Activated CD8-positive, alpha-beta memory T cell treated with anti-CD3 and anti-CD28 coated beads, Interleukin-2, amount 50 U/mL, for 24 hours (primary cell): ENCODE data around the gene TNFRSF21.
"Not testable (repeated sequence)": the region's sequence is repeated elsewhere in the genome, so short reads cannot be mapped to it uniquely, and the experiment has no call there.

ENCODE experiments used
- DNase-seq: peaks from one replicate; pipeline ENCODE4 v3.0.0-alpha.2; 2020; ENCODE audit errors: extremely low read depth

Gene TNFRSF21

DNA sequence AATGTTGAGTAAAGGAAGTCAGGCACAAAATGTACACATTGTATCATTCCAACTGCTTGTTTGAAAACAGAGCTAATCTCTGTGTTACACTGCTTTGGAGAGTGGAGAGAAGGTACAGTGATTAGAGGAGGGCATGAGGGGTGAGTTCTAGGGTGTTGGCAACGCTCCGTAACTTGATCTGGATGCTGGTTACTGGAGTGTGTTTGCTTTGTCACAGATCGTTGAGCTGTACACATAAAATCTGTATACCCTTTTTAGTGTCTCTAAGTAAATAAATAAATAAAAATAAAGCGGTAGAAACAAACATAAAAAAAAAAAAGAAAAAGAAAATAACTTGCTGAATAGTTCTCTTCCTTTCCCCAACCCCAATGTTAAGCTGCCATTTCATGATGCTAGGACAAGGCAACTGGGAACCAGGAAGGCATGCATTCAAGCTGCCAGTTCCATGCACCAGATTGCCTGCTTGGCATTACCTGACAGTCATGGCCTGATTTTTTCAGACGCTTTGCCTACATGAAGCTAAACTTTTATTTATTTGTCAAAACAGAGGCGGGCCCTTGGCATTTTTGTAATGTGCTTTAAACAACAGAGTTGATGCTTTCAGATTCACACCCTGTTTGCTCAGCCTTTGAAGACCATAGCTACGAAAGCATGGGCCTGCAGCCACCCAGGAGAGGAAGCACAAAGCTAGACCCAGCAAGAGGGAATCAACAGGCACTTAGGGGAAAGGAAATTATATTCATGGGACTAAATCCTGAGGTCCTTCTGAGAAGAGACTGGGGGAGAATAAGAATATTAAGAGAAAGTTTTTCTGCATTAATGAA, 21.2 kb downstream of the TNFRSF21 start:
- DNase-seq: no peak

DNA sequence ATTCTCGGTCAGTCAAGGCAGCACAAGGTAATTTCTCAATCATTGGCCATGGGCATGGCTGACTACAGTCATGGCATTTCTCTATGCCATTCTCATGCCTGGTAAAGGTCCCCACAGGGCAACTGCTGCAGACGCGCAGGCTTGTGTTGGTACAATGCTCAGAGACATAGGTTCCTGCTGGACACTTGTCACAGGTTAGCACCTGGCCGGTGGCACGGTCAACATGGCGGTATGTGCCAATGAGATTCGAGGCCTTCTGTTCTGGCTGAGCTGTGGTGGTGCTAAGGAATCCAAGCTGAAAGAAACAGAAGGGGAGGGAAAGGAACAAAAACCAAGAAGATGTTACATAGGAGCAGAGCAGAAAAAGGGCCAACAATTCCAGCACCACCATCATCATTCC, 23.4 kb downstream of the TNFRSF21 start:
- DNase-seq: no peak

DNA sequence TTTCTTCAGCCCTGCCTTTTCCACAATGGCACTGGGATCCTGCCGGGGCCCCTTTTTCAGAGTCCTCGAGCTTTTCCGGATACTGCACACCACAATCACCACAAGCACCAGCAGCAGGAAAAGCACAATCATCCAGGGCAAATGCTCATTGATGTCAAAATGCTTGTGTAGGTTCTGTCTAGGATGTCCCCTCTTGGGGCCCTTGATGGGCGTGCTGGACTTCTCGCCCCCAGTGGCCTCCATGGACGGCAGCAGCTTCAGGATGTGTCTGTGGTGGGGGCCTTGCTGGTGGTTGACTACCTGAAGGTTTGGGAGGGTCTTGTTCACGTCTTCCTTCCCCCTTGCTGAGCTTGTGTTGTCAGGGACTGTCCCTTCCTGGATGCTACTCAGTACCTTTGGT, 25.7 kb downstream of the TNFRSF21 start:
- DNase-seq: no peak

DNA sequence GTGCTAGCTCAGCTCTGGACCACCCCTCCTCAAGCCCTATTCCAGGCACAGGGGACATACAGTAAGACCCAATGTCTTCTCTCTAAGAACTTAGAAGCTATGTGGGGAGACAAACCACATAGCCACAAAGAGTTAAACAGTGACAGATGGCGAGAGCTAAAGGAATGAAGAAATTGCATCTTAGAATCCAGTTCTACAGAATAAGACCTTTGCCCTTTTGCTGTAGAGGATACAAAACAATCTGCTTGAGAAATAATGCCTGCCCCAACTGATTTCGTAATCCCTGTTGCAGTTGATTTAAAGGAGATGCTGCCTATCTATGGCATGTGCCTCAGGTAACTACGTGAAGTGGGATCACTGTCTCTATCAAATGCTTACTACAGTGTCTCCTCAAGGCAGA, 31.2 kb downstream of the TNFRSF21 start:
- no peak for DNase-seq

GRCh38 chr6:47277702-47278101, 32.0 kb downstream of the TNFRSF21 start:
- no peak for DNase-seq

DNA sequence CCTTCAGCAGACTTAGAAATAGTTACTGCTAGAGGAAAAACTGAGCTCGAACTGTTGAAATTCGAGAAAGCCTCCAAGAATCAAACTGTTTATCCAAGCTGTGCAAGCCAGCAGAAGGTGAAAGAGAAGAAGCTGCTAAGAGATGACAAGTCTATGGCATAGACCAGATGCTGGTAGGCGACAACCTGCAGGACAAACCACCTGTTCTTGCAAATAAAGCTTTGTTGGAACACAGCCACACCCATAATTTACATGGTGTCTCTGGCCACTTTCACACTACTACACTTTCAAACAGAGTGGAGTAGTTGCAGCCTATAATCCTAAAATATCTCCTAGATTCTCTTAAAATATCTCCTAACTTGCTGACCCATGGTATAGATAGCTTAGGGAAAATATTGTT, 33.3 kb downstream of the TNFRSF21 start:
- DNase-seq: no peak

- no peak for DNase-seq
Measured at GRCh38 chr6:47275640-47276039, 34.1 kb downstream of the TNFRSF21 start.

DNA sequence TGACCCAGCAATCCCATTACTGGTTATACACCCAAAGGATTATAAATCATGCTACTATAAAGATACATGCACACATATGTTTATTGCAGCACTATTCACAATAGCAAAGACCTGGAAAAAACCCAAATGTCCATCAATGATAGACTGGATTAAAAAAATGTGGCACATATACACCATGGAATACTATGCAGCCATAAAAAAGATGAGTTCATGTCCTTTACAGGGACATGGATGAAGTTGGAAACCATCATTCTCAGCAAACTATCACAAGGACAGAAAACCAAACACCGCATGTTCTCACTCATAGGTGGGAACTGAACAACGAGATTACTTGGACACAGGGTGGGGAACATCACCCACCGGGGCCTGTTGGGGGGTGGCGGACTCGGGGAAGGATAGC, 34.6 kb downstream of the TNFRSF21 start:
- DNase-seq: not testable (repeated sequence)

- no peak for DNase-seq
Measured at GRCh38 chr6:47268572-47269187, 41.0 kb downstream of the TNFRSF21 start.

- no peak for DNase-seq
Measured at GRCh38 chr6:47267301-47267700, 42.4 kb downstream of the TNFRSF21 start.

- DNase-seq: no peak
Measured at GRCh38 chr6:47265971-47266370, 43.7 kb downstream of the TNFRSF21 start.

- DNase-seq: no peak
Measured at GRCh38 chr6:47264775-47265184, 44.9 kb downstream of the TNFRSF21 start.

DNA sequence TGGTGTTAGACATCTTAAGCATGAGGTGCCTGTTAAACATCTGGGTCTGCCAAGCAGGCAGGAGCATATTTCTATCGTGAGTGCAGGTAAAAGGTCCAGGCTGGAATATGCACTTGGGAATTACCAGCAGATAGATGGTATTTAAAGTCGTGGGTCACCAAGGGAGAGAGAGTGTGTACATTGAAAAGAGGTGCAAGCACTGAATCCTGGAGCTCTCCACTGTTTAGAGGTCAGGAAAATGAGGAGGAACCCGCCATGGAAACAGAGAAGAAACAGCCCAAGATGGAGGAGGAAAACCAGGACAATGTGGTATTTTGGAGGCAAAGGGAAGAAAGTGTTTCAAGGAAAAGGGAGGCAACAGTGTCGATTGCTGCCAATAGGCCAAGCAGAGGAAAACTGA, 46.4 kb downstream of the TNFRSF21 start:
- DNase-seq: no peak

DNA sequence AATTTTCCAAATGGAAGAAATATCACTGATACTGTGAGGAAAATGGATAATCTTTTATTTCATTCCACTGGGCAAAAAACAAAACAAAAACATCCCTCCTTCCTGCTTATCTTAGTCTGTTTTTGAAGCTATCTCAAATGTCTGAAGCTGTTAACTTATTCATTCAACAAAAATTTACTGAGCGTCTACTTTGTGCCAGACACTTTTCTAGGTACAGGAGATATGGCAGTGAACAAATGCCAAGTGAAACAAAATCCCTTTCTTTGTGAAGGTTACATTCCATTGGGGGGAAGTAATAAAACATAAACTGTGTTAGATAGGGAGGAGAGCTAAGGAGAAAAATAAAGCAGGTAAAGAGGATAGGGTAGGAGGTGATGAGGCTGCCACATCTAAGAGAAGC, 47.5 kb downstream of the TNFRSF21 start:
- DNase-seq: no peak

- no peak for DNase-seq
Measured at GRCh38 chr6:47261191-47261590, 48.5 kb downstream of the TNFRSF21 start.

DNA sequence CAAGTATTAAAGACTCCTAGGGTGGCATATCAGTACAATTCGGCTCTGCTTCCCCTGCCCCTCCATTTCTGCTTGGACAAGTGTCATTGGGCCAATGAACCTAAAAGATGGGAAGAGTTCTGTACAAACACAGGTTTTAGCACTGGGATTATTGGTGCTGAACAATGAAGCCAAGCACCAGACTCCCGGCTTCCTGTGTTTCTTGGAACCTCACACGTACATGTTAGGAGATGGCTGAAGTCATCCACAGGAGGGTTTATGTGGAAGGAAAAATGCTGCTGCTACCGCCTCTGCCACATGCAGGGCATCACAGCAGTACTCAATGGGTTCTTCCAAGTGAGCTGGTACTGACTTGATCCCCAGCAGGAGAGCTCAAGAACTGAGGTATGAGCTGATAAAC, 49.7 kb downstream of the TNFRSF21 start:
- DNase-seq: no peak

DNA sequence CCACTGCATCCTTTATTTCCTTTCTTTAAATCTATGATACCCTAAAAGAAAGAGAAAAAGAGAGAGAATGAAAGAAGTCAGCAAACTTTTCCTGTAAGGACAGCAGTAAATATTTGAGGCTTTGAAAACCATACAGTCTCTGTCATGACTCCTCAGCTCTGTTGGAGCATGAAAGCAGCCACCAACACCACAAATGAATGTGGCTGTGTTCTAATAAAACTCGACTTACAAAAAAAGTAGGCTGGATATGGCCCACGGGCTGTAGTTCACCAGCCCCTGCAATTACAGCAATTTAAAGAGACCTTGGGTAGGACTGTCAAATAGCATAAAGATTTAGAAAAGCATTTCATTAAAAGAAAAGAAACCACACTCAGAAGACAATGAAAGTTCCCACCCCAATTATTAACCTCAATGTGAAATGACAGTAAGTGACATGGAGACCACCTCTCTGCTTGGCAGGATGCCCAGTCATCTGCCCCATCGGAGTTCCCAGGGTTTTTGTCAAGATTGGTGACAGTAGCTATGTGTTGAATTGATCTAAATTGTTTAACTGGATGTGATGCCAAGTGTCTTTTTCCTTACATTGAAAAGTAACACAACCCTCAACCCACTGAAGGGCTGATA, 50.9 kb downstream of the TNFRSF21 start:
- no peak for DNase-seq

DNA sequence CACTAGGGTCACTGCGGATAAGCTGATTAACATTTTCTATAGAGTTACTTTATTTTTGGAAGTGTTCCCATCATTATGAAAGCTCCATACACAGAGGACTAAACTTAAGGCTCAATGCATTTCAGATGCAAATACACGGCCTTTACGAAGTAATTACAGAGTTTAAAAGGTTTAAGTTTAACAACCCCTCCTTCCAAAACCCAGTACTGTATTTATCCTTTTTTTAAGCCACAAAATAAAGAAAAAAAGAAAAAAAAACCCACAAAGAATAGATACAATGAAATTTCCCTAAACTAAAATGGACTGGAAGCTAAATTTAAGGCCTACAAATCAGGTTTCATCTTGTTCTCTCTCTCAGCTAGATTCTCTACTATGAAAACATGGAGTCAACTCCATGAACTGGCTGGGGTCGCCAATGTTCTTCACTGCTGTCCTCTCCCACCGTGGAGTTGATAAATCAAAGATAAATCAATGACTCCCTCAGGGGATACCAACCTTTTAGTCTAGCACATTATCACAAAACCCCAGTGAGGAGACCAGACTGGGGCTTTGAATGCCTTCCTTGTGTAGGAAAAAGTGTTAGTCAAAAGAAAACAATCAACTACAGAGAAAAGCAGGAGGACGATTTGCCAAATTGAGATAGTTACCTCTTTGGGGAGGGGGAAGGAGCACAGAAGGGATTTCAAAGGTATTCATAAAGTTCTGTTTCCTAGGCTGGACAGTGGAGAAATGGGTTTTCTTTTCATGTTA, 52.5 kb downstream of the TNFRSF21 start:
- DNase-seq: no peak

- no peak for DNase-seq
Measured at GRCh38 chr6:47256361-47256760, 53.3 kb downstream of the TNFRSF21 start.

DNA sequence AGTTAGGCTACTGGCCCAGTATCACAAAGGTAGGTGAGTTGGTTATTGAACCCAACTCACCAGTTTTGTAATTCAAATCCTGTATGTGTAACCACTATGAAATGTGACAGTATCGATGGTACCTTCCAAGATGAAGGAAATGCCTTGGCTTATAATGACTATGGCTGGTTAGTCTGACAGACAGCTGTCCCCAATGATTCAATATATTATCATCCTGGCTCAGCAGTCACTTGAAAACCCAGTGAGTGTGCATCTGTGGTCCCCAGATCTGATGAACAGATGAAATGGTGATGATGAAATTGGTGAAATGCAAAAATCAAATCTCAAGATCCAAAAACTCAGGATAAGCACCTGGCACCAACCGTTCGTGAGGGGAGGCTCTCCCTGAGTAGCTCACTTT, 54.8 kb downstream of the TNFRSF21 start:
- DNase-seq: no peak

DNA sequence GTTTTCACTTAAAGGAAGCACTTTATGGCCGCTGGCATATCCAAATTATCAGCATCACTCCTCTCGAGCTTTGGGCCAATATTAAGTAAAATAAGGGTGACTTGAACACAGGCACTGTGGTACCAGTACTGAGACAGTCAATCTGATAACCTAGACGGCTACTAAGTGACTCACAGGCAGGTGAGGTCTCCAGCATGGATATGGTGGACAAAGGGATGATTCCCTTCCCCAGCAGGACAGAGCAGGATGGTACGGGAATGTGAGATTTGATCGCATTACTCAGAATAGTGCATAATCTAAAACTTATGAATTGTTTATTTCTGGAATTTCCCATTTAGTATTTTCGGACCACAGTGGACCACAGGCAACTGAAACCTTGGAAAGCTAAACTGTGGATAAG, 55.7 kb downstream of the TNFRSF21 start:
- no peak for DNase-seq

DNA sequence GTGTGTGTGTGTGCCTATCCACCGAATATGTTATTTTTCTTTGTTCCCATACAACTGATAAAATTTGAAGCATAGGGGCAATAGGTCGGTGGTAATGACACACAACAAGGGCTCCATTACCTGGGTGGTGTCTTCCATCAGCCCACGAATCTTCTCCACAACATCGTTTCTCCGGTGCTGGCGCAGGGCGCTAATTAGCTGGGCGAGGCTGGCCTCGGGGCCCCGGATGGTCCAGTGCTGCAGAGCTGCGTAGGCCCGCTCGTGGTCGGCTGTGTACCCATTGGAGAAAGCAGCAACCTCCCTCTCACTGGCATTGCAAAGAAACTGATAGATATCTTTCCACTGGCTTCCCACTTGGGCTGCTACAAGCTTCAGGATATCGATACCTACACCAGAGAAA, 56.6 kb downstream of the TNFRSF21 start:
- DNase-seq: no peak
